C4-2B (cell line): ENCODE data around the gene DPP8.

Source experiments
- ZFX ChIP-seq: fragments of 450-650 bp; IDR thresholded peaks from 2 replicates; pipeline ENCODE4 v1.6.1; 2017
- TF ChIP-seq, protein P1 (sequence below): fragments of 450-650 bp; conservative IDR thresholded peaks from 2 replicates; pipeline ENCODE4 v1.5.1; 2017; ENCODE audit warnings: mild to moderate bottlenecking

DNA sequence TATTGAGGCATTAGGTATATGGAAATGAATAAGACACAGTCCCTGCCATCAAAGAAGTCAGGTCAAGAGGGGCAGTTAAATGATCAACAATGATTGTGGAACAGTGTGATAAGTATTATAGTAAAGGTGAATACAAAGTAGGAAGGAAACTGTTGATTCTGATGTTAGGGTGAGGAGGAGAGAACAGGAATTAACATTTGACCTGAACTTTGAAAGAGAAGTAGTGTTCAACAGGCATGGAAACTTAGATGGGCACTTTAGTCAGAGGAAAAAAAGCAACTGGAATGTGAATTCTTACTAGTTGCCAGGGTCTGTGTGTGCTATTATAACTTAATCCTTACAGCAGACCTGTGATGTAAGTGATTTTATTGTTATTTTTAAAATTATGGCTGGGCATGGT is 30.4 kb upstream of the DPP8 start:
- TF ChIP-seq, protein P1, sequence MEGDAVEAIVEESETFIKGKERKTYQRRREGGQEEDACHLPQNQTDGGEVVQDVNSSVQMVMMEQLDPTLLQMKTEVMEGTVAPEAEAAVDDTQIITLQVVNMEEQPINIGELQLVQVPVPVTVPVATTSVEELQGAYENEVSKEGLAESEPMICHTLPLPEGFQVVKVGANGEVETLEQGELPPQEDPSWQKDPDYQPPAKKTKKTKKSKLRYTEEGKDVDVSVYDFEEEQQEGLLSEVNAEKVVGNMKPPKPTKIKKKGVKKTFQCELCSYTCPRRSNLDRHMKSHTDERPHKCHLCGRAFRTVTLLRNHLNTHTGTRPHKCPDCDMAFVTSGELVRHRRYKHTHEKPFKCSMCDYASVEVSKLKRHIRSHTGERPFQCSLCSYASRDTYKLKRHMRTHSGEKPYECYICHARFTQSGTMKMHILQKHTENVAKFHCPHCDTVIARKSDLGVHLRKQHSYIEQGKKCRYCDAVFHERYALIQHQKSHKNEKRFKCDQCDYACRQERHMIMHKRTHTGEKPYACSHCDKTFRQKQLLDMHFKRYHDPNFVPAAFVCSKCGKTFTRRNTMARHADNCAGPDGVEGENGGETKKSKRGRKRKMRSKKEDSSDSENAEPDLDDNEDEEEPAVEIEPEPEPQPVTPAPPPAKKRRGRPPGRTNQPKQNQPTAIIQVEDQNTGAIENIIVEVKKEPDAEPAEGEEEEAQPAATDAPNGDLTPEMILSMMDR: no peak
- TF ChIP-seq ZFX: no peak
